DMS153 treated with DMSO at 0.1 percent for 48 hours (cell line): ENCODE results near the gene SNCB.

Source experiments
- DNase-seq: peaks from one replicate; lab custom pipeline; 2025; ENCODE audit not compliant: unreplicated experiment; lab: John Stamatoyannopoulos, UW

SNCB gene

DNA sequence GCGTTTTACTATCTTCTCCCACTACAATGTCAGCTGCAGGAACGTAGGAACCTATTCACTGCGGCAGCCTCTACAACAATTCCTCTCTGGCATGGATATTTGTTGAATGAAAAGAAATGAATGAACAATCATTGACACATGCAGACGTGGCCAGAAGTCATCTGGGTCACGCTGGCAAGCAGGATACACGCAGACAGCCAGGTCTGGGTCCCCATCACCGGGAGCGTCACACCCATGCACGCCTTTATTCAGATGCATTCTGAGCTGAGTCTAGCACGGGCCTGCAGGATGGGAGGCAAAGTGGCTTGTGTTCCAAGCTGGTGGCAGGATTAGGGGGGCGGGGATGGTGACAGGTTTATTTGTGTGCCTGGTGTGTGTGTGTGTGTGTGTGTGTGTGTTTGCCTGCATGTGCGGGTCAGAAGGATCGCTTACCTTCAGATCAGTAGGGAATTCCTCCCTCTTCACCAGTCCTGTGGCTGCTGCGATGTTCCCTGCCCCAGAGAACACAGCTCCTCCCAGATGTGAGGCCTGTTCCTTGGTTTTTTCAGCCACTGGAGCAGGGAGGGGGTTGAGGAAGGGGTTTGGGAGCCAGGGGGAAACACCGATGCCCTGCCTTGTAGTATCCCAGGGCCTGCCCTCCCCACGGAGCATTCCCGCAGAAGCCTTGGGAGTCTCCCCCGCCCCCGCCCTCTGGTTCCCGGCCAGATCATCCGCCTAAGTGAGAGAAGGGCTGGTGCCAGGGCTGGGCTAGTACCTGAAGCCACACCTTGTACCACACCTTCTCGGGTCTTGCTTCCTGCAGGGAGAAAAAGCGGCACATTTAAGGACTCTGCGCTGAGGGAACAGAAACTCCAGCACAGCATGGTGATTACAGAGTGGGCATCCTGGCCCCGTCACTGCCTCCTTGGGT, 4.1 kb downstream of the SNCB start:
- no peak for DNase-seq

GRCh38 chr5:176625512-176625911, 4.8 kb downstream of the SNCB start:
- no peak for DNase-seq

DNA sequence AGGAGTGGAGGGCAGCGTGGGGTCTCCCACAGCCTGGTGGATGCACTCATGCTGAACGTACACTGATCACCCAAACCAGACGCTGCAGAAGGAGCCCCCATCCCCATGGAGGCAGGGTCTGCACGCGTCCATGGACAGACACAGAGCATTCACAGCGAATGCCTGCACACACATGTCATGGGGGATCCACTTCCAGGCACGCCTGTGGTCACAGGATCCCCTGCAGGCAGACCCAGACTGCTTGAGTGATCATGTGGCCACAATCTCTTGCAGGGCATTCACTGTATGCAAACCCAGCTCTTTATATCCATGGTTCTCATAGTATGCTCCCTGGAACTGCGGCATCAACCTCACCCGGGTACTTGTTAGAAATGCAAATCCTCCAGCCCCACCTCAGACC, 5.4 kb downstream of the SNCB start:
- DNase-seq = no peak

DNA sequence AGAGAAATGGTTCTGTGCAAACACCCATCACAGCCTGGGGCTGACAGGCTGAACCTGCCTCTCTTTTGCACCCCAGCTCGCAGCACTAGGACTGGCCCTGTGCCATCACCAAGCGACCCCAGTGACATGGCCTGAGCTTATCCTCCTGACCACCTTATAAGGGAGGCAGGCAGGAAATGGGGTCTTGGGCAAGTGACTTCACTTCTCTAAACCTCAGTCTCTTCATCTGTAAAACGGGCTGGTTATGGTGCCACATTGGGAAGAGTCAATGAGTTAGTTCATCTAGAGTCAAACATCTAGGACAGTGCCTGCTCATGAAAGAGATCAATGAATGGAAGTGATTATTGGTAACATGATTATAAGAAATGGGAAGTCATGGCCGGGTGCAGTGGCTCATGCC, 6.2 kb downstream of the SNCB start:
- no peak for DNase-seq

DNA sequence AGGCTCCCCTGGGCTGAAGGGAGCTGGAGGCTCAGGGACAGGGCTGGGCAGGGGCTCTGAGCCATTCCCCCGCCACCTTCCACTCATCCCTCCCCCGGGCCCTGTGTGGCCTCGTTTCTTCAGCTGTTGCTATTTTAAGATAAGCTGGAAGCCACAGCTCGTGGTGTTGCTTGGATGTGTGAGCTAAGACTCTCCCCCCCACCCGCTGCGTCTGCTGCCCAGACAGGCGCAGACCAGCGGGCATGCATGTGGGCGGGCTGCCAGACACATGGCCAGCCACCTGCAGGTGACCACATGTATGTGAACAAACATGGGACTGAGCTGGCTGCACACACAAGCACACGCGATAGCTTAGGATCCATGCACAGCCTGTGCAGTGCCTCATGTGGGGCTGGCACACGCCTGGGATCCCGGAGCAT, 8.7 kb downstream of the SNCB start:
- no peak for DNase-seq

DNA sequence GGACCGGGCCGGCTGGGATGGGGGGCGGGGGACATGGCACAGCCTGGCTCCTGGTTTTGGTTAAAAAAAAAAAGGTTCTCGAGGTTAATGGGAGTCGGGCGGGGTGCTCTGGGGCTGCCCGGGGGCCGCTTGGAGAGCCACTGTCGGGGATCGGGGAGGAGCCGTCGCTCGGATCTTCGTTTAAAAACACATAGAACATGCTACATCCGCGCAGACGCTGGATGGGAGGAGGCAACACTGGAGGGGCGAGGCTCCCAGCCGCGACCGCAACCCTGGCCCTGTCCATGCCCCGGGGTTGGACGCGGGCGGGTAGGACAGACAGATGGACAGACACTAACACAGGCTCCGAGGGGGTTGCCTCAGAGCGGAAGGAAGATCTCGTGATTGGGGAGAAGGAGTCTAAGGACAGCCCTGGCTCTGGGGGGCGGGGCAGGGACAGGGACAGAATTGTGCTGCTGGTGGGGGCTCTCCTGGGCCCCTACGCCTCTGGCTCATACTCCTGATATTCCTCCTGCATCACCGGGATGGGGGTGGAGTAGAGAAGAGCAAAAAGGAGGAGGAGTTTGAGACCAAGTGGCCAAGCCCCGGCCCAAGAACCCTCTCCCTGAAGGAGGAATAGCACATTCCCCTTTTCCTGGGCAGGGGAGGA, 9.9 kb downstream of the SNCB start:
- no peak for DNase-seq

DNA sequence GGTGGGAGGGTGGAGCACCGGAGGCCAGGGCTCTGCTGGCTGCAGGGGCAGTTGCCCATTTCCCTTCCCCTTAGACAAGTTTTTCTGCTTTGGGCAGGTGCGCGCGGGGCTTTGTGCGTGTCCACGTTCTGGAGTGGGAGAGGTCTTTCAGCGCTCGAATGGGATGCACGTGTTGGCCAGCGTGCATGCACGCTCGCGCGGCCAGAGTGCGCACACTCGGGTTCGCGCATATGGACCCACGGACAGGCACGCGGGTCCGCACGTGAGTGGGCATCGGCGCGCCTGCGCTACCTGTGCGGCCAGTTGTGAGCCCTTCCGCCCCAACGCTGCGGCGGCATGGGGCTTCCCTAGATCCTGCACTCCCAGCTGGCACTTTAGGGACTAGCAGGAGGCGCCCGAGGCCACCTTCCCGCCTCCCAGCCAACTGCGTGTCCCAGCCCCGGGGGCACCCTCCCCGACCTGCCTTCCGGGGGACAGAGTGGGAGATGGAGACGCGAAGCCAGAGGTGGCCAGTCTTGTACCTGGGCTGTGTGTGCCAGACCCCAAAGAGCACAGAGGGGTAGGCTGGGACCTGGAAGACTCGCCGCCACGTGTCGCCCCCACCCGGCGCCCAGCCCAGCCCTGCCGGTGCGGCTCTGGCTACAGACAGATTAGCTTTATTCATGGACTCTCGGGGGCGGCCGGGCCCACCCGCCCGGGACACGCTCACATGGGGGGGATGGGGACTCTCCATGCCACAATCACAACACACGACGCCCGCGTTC, 10.6 kb downstream of the SNCB start:
- DNase-seq = no peak

GRCh38 chr5:176619203-176619568, 11.1 kb downstream of the SNCB start:
- DNase-seq = no peak

DNA sequence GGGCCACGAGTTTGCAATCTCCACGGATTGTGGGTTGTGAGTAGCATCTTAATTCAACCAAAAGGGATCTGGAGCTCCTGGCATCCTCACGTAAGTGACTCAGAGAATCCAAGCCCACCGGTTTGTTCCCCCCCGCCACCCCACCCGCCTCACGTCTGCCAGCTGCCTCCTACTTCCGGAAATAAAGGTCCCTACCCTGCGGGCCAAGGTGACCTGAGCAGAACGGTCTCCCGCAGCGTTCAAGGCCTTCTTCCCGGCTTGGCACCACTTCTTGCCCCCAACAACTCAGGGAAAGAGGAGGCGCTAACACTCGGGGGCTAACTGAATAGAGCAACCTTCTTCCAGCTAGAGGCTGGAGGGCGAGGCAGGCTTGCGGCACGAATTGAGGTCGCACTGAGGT, 11.6 kb downstream of the SNCB start:
- no peak for DNase-seq

GRCh38 chr5:176616511-176616910, 13.8 kb downstream of the SNCB start:
- DNase-seq = no peak

- DNase-seq = no peak
Measured at GRCh38 chr5:176614805-176615478, 15.4 kb downstream of the SNCB start.

DNA sequence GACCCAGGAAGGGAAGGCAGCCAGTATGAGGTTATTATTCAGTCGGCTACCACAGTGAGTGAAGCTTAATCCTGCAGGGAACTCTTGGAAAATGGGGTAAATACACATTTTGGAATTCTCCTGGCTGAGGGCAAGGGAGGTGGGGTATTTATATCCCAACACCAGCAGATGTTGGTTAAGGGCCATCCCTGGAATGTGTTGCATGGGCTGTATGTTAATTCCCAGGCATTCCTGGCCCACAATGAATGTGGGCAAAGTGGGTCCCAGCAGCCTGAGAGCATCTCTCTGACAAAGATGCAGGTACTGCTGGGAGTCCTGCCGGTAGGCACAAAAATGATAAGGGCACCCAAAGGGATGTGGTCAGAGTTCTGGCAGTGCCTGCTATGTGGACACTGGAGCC, 17.5 kb downstream of the SNCB start:
- no peak for DNase-seq

- no peak for DNase-seq
Measured at GRCh38 chr5:176612008-176612407, 18.3 kb downstream of the SNCB start.

DNA sequence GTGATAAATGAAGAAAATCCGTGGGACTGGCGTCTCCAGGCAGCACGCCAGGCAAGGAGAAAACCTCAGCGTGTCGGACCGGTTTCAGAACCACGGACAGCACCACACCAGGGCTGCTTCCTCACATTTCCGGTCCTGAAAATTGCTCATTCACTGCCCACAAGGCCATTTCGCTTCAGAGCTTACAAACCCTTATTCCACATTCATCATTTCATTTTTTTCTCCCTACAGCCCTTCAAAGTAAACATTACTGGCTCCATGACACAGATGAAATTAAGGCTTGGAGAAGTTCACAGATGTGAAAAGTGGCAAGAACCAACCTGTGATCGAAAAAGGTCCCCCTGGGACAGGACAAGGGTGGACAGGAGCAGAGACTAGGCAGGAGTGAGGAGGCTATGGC, 18.9 kb downstream of the SNCB start:
- DNase-seq = no peak

DNA sequence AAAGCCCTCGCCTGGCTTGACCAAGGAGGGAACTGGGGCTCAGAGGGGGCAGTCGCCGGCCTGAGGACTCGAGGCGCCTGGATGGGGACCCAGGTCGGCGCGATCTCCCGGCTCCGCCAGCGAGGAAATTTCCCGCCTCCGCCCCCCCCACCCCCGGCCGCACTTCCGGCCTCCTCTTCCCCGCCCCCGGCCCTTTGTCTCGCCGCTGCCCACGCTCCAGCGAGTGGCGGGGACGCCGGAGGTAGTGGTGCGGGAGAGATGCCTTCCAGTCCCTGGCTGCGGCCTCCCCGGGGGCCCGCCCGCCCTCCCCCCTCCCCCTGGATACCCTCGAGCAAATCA, 19.9 kb downstream of the SNCB start:
- no peak for DNase-seq

DNA sequence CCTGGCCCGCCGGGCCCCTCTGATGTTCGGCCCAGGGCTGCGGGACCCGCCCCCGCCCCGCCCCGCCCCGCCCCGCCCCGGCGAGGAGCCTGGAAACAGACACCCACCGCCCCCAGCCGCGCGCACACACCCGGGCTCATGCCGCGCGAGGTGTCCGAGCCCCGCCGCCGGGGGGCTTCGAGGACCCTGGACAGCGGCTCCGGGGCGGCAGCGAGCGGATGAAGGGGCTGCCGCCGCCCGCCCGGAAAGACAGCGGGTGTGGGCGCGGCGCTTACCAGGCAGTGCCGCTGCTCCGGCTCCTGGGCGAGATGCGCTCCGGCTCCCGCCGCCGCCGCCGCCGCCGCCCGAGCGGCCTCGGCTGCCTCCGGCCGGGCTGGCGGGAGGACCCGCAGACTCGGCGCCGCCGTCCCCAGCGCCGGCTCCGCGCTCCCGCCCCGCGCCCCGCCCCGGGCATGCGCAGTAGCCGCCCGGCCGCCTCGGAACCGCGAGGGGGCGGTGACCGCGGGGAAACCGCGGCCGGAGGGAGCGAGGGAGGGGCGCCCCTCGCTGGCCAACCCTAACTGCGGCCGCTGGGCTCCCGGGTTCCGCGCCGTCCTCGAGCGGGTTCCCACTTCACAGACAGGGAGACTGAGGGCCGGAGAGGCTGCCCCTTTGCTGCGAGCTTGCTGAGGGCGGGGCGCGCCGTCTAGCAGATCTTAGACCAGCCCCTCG, 20.5 kb downstream of the SNCB start, which contains the start of gene GPRIN1:
GPRIN1 (minus strand) TSS at position 433 of the 711 bp plus-strand sequence. CDS start 10,322 bp downstream, outside the sequence.
- no peak for DNase-seq

DNA sequence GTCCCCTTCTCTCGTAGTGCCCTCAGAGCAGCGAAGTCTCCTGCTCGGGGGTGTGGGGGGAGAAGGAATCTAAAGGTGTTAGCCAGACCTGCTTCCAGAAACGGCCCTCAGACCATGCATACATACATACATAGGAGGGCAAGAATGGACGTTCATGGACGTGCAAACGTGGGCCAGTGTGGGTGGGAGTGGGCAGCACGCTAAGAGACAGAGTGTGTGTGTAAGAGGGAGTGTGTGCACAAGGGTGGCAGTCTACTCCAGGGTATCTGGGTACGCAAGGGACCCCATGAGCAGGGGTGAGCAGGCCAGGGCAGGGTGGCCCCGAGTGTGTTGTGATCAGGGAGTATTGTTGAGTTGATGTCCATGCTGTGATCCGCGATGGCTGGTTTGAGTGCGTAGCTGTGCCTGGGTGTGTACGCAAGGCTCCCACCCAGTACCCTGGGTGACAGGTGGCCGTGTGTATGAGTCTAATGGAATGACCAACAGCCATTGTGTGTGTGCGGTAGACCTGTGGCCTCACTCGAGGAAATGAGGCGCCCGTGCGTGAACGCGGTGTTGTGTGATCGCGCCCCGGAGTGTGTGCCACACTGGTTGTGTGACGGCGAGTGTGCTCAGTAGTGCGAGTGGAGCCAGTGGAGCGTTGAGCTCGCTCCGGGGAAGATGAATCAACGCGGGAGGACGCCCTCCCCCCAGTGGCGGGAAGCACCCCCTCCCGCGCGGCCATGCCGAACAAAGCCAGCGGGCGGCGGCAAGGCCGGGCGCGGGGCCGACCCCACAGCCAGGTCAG, 21.2 kb downstream of the SNCB start:
- no peak for DNase-seq

DNA sequence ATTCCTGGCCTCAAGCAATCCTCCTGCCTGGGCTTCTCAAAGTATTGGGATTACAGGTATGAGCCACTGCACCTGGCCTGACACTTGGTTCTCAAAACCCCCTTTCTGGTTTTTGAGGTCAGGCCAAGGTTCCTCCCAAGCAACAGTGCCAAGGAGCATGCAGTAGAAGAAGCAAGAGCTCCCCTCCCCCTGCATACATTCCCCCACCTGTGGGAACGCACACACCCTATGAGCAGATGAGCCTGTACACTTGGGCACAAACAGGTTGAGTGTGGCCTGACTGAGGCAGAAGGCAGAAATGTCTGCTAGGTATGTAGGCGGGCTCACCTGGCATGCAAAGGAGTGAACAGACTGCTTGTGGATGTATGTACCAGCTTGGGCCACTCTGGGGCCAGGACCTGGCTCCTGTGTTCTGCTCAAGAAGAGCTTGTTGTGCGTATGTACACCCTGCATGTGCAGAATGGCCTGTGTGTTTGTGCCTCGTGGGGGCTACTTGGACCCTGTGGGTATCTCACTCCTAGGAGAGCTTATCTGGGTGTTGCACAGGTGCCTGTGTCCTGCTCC, 22.1 kb downstream of the SNCB start:
- no peak for DNase-seq

- DNase-seq = no peak
Measured at GRCh38 chr5:176606875-176607274, 23.5 kb downstream of the SNCB start.

DNA sequence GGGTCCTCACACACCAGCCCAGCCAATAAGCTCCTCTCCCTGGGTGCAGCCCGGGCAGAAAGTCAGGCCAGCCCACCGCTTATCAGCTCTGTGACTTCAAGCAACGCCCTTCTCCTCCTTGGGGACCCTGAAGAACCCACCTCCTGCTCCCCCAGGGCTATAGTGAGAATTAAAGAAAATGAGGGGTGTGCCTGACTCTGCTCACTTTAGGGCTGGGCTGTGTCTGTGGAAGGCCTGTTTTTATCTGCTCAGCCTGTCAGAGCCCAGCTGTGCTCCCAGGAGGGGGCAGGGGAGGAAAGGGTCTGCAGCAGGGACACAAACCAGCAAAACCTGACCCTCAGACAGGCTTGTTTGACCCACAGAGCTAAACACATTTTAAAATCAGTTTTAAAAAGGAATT, 24.3 kb downstream of the SNCB start:
- DNase-seq = no peak
